Activated CD8-positive, alpha-beta T cell treated with anti-CD3 and anti-CD28 coated beads for 36 hours (primary cell): ENCODE data around the gene COL5A1. TPM values are rescaled to one million over a fixed set of nuclear protein-coding genes. Genes with fewer than 3 reads are reported as not detected.

Source experiments
- ATAC-seq: fragments of 200-7000 bp; cut with Tn5 transposase; one replicate; pipeline ENCODE4 v1.10.0; 2021; ENCODE audit warnings: mild to moderate bottlenecking, moderate library complexity
- CTCF ChIA-PET: fragments of 350-600 bp; sonication (Branson Sonifier 250); formaldehyde crosslinking; loops from one replicate; lab custom pipeline; 2021; ENCODE audit warnings: antibody characterized with exemption; lab: Charles Lee
- POLR2A ChIA-PET: fragments of 350-600 bp; sonication (Branson Sonifier 250); formaldehyde crosslinking; loops from one replicate; lab custom pipeline; 2021; ENCODE audit warnings: antibody characterized with exemption; lab: Charles Lee
- DNase-seq: peaks from one replicate; pipeline ENCODE4 v3.0.0-alpha.2; 2020
- H3K27ac Mint-ChIP-seq: one replicate; pipeline ENCODE4 v1.8.0; 2021; ENCODE audit warnings: mild to moderate bottlenecking, mixed read lengths
- H3K27me3 Mint-ChIP-seq: one replicate; pipeline ENCODE4 v1.8.0; 2021; ENCODE audit warnings: mixed read lengths
- H3K36me3 Mint-ChIP-seq: one replicate; pipeline ENCODE4 v1.8.0; 2021; ENCODE audit warnings: low read depth, mixed read lengths
- H3K4me1 Mint-ChIP-seq: one replicate; pipeline ENCODE4 v1.8.0; 2021; ENCODE audit warnings: low read depth, mixed read lengths
- H3K4me3 Mint-ChIP-seq: one replicate; pipeline ENCODE4 v1.8.0; 2021; ENCODE audit warnings: mild to moderate bottlenecking, moderate library complexity, mixed read lengths
- H3K9me3 Mint-ChIP-seq: one replicate; pipeline ENCODE4 v1.8.0; 2021; ENCODE audit warnings: mixed read lengths
- CTCF ChIP-seq: fragments of 200-600 bp; IDR thresholded peaks from one replicate; pipeline ENCODE4 v1.8.0; 2022; ENCODE audit warnings: antibody characterized with exemption, mild to moderate bottlenecking
- intact Hi-C: fragments of 100-400 bp; cut with micrococcal nuclease; formaldehyde crosslinking; loops from one replicate; pipeline ENCODE4 v1.10.0; 2022
- total RNA-seq, 2 experiments: library from RNA; stranded (reverse); gene quantifications; one replicate each; pipeline ENCODE4 v1.2.3, GENCODE V29; 2021

Gene COL5A1
- total RNA-seq, 2 experiments from 2014 or later: 0.29 to 0.34 TPM

GRCh38 chr9:134809292-134809691 is 167.7 kb downstream of the COL5A1 start:
- no peaks in the 10 kb centered on the region for H3K9me3 Mint-ChIP-seq
- H3K4me3 Mint-ChIP-seq: no peak overlapping the region
- DNase-seq: no peak
- no peak for TF ChIP-seq CTCF
- H3K27me3 Mint-ChIP-seq: no peaks in the 10 kb centered on the region
- no peak overlapping the region for H3K27ac Mint-ChIP-seq
- no peaks in the 10 kb centered on the region for H3K4me1 Mint-ChIP-seq
- no peak for ATAC-seq
- H3K36me3 Mint-ChIP-seq: no peaks in the 10 kb centered on the region
- ChIA-PET CTCF (no interaction called here), POLR2A (no interaction called here)
- intact Hi-C loops: no loop called here

- Mint-ChIP-seq H3K27ac (no peak overlapping the region), H3K4me1 (no peaks in the 10 kb centered on the region), H3K36me3 (no peaks in the 10 kb centered on the region), H3K9me3 (no peaks in the 10 kb centered on the region), H3K4me3 (no peak overlapping the region), H3K27me3 (no peaks in the 10 kb centered on the region)
- ChIA-PET POLR2A (no interaction called here), CTCF (no interaction called here)
- DNase-seq (no peak), ATAC-seq (no peak)
- no peak for TF ChIP-seq CTCF
- intact Hi-C loops: no loop called here
Measured at GRCh38 chr9:134809826-134810225, 168.2 kb downstream of the COL5A1 start.

DNA sequence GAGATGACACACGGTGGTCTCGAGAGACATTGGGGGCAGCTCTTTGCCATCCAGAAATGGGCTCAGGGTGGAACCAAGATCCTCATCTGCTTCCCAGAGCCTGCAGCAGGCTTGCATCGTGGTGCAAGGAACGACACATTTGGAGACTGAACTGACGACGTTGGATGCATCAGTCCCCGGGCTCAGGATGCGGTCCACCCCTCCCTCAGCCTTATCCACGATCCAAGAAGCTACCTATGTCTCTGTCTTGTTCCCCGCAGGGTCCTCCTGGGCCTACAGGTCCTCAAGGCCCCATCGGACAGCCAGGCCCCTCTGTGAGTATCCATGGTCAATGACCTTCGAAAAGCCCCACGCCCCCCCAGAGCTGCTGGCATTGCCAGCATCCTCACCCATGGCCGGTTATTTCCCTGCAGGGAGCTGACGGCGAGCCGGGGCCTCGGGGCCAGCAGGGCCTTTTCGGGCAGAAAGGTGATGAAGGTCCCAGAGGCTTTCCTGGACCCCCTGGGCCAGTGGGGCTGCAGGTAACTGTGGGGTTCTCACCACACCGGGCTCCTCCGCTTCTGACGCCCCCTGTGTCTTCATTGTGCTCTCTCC is 169.6 kb downstream of the COL5A1 start:
- no peak overlapping the region for H3K27ac Mint-ChIP-seq
- H3K4me1 Mint-ChIP-seq: no peaks in the 10 kb centered on the region
- intact Hi-C loops: no loop called here
- ChIA-PET POLR2A (no interaction called here), CTCF (no interaction called here)
- ATAC-seq (no peak), DNase-seq (no peak)
- no peak overlapping the region for H3K4me3 Mint-ChIP-seq
- H3K9me3 Mint-ChIP-seq: no peaks in the 10 kb centered on the region
- TF ChIP-seq CTCF: no peak
- no peaks in the 10 kb centered on the region for H3K36me3 Mint-ChIP-seq
- H3K27me3 Mint-ChIP-seq: no peaks in the 10 kb centered on the region

DNA sequence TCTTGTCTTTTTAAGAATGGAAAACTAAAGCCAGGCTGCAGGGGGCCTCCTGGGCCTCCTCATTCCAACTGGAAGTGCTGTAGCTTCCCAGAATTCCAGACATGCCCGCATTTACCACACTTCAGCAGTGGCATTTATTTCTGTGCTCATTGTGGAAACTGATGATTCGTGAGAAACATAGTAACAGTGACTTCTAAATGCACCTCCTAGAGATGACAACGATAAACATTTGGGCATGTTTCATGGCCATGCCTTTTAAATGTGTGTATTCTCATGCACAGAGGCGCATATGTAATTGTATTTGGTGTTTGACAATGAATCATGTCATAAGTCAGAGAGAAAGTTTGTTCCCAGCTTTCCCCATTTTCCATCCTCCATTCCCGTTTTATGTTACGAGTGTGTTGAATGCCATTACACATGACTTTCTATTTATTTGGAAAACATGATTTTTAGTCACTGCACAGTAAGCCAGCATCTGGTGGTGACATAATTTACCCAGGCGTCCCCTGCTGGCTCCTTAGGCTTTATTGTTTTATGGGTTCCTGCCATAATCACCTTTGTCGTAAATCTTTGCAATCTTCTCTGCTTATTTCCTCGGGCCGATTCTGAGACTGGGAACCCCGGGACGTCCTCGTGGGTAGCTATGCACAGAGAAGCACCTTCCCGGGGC is 170.2 kb downstream of the COL5A1 start:
- Mint-ChIP-seq H3K4me3 (no peak overlapping the region), H3K27me3 (no peaks in the 10 kb centered on the region), H3K27ac (no peak overlapping the region), H3K9me3 (no peaks in the 10 kb centered on the region), H3K36me3 (no peaks in the 10 kb centered on the region), H3K4me1 (no peaks in the 10 kb centered on the region)
- ChIA-PET CTCF (no interaction called here), POLR2A (no interaction called here)
- ATAC-seq: no peak
- TF ChIP-seq CTCF: no peak
- intact Hi-C loops: no loop called here
- DNase-seq: no peak

DNA sequence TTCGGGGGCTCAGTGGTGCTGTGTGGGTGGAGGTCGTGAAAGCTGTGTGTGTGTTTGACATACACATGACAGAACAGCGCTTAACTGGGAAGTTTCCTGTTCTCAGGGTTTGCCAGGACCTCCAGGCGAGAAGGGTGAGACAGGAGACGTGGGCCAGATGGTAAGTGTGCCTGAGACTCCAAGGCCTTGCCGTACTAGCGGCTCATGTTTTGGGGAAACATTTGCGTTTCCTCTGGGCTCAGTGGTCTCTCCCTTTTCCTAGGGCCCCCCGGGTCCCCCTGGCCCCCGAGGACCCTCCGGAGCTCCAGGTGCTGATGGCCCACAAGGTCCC is 170.7 kb downstream of the COL5A1 start:
- no peaks in the 10 kb centered on the region for H3K9me3 Mint-ChIP-seq
- ATAC-seq (no peak), DNase-seq (no peak)
- no peak overlapping the region for H3K4me3 Mint-ChIP-seq
- no peaks in the 10 kb centered on the region for H3K36me3 Mint-ChIP-seq
- H3K4me1 Mint-ChIP-seq: no peaks in the 10 kb centered on the region
- TF ChIP-seq CTCF: no peak
- intact Hi-C loops: no loop called here
- ChIA-PET CTCF (no interaction called here), POLR2A (no interaction called here)
- H3K27me3 Mint-ChIP-seq: no peaks in the 10 kb centered on the region
- H3K27ac Mint-ChIP-seq: no peak overlapping the region
